Measurements from ENCODE around the gene YAP1.

Gene YAP1

DNA sequence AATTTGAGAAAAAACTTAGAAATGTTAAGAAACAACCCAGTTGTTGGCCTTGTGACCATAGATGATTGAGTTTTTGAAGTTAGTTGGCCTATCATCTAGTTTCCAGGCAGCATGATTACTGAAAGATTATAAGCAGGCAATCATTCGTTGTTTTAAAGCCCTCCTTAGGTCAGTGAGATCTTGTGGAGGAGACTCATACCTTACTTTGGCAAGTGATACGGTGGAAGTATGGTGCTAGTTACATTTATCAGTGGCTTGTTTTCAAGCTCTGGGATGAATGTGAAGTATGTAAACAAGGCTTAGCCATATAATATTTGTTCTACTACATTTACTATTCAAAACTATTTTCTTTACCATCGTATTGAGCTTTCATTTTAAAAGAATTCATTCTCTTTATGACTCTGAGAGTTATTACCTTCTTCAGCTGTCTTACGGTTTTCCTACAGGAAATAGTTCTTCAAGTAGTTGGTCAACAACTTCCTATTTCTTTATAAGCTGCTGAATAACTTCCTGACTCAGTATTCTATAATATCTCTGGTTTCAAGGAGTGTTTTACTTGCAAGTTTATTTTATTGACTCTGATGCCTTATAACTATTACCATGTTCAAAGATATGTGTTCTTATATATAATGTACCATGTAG lies 7.3 kb downstream of the YAP1 start:
- DNase-seq = no peak

DNA sequence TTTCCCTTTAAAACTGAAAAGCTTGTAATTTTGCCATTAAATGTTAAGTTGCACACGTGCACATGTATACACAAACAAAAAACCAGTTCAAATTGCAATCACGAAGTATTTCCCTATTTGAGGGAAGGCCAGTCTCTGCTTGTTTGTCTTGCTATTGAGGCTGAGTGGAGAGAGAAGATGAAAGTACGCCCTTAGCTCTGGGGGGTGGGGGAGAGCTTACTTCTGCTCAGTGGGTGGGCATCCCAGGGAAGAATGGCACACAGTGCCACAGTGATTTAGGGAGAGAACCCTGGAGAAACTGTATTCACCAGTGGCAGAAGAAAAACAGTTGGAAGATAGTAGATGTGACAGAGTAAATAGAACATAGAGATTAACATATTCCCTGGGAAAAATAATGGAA lies 8.7 kb downstream of the YAP1 start:
- DNase-seq = no peak

DNA sequence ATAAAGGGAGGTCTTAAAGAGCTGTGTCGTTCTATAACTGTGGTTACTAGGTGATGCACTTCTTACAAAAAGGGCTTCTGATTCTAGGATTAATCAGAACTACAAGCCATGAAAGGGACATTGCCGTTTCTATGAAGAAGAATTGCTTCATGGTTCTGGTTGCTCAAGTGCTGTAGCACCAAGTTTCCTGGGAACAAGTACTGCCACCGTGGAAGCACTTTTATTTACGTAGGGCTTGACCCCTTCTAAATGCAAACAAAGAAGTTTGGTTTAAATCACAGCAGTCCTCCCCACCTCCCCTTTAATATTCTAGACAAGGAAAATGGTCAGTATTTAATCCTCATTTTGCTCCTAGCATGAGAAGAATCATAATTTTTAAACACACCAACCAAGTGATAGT lies 9.8 kb downstream of the YAP1 start:
- DNase-seq = no peak

DNA sequence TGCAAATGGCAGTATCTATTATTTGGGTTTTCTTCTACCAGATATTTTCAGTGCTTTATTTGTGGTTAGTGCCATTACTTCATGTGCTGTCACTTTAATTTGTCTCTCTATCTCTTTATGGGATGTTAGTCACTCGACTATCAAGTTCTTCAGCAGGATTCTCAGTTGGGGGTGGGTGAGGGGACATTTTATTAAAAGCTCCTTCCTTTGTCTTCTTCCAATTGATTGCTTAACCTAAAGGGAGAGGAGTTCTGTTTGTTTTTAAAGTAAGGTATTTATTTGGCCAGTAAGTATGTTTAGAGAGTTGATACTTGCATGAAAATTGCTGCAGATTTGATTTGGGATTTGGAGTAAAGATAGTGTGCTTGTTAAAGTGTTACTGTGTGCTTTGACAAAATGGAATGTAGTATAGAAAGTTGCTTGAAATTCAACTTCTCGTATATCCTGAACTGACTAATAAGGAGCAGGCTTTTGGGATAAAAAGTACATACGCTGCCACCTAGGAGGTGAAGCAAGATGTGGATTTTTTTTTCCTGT lies 10.3 kb downstream of the YAP1 start:
- no peak for DNase-seq

DNA sequence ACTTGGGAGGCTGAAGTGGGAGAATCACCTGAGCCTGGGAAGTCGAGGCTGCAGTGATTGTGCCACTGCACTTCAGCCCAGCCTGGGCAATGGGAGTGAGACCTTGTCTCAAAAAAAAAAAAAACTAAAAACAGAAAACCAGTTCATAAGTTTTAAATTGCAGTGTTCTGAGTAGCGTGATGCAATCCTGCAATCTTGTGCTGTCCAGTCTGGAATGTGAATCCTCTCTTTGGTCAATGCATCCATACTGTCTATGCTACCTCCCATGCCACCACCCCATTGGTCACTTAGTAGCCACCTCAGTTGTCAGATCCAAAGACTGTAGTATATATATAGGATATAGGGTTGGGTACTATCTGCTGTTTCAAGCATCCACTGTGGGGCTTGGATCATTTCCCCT lies 11.1 kb downstream of the YAP1 start:
- no peak for DNase-seq

DNA sequence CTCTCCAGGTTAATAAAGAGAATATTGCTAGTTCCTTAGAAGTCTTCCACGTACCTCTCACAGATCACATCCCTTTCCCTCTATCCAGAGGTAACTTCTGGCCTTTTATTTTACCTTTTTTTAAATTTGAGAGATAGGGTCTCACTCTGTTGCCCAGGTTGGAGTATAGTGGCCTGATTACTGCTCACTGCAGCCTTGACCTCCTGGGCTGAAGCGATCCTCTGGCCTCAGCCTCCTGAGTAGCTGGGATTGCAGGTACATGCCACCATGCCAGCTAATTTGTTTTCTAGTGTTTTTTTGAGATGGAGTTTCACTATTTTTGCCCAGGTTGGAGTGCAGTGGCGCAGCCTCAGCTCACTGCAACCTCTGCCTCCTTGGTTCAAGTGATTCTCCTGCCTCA lies 24.4 kb downstream of the YAP1 start:
- no peak for DNase-seq

DNA sequence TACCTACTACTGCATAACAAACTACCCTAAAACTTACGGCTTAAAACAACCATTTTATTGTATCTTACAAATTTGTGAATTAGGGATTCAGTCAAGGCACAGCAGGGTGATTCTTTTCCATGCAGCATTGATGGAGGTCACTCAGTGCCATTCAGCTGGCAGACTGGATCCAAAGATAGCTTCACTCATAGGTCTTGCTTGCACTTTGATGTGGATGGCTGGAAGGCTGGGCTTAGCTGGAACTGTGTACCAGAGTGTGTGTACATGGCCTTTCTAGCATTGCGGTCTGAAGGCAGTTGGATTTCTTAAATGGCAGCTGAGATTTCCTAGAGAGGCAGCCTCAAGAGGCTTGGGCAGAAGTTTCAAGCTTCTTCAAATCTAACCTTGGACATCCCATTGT lies 25.0 kb downstream of the YAP1 start:
- no peak for DNase-seq

DNA sequence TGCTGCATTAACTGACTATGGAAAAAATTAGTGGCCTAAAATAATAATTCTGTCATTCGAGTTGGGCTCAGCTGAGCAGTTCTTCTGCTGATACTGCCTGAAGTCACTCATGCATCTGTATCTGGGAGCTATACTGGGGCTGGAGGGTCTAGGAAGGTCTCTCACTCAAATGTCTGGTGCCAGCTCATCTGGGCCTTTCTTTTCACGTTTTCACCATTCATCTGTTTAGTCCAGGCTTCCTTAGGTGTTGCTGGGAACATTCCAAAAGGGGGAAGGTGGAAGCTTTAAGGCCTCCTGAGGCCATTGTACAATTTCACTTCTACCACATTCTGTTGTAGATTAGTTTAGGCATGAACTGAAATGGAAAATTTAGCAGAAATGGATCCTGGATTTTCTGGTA lies 28.0 kb downstream of the YAP1 start:
- DNase-seq = no peak

DNA sequence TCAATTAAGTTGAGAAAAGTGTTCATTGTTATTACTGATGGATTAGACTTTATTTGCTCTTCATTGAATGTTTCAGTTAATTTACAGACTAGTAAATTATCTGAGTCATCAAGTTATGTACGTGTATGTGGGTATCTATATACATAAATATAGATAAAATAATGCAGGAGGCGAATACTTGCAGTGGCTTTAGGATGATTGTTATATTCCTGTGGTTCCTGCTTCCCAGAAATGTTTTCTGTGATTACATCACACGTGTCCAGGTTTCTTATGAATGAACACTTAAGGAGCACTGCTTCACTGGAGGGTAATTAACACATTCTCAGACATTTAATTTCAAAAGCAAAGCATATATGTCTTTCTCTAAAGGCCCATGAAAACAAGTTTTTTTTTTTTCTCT lies 28.4 kb downstream of the YAP1 start:
- no peak for DNase-seq

DNA sequence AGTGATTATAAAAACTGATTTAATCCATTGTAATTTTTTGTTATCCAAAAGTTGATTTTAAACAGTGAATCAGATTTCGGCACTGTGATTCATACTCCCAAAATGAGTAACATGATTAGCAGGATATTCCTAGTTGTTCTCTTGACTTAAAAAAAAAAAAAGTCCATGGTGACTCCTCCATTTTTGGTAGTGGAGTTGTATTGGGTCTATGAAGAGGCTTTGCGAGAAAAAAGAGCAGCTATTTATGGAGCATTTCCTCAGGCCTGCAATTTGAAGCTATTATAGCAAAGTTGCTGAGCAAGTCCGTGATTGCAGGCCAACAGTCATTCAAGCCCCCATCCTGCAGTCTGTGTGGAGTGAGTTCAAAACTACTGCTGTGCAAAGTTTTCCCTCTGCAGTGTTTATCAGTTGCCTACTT lies 28.8 kb downstream of the YAP1 start:
- no peak for DNase-seq

DNA sequence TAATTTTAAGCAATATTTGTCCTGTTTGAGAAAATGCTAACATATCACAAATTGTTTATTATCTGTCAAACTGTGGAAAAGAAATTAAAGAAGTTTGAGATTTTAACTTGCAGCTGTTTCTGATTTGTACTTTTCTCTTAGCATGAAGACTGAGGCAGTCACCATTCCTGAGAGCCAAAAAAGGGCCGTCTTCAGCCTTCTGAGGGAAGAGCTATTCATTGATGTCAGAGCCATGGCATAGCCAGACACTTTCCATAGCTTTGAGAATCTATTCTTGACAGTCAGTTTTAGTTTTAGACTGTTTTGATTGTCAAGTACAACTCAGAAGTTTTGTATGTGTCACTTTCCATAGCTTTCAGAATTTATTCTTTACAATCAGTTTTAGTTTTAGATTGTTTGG lies 32.1 kb downstream of the YAP1 start:
- no peak for DNase-seq

DNA sequence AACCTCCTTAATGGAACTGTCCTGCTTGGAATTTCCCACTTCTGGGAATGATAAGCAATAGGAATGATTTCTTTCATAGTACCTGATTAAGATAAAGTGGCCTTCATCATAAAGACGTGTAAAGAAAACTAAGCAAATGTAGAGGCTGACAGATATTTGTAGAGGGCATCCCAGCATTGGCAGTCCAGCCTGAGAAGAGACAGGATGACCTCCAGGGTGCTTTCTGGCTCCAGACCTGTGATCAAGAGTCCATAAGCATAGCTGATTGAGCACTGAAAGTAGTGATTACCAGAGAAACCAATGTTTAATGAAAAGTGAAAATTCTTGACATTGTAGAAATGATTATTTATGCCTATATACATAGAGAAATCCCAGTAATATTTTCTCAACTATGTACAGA lies 33.6 kb downstream of the YAP1 start:
- no peak for DNase-seq

DNA sequence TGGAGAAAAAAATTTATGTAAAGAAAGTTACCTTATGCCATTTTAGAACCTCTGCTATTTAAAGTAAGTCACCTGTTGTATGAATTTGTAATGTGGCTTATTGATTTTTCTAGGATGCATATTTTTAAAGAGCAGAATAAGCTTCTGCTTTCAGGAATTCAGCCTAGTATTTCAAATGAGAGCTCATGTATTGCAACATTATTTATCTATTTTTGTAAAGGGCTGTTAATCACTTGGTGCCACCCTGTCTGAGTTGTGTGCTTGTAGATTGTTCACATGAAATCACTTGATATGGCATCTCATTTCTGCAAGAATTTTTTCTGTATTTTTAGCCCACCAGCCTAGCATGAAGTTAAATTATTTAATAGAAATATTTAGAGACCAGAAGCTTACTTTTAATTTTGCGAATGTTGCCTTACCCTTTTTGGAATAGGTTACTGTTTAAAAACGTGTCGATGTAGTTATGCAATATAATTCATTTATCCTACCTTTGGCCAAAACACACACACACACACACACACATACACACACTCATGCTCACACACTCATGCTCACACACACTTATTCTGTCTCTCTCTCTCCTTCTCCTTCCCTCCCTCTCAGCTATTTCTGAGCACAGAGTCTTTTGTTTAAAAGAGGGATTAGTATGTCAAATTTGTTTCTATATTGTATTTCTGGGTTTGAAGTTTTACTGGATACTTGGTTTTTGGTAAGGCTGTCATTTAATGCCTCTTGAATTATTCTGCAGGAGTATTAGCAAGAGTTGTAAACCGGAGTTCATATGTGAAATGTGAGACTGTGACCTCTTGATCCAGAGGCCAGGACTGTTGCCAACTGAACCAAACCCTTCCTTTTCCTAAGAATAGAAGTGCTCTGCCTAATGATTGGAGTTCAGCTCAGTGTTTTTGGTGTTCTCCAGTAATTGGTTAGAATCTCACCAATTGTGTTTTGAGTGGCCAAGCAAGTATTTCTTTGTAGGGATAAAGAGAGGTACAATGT lies 34.4 kb downstream of the YAP1 start:
- no peak for DNase-seq

DNA sequence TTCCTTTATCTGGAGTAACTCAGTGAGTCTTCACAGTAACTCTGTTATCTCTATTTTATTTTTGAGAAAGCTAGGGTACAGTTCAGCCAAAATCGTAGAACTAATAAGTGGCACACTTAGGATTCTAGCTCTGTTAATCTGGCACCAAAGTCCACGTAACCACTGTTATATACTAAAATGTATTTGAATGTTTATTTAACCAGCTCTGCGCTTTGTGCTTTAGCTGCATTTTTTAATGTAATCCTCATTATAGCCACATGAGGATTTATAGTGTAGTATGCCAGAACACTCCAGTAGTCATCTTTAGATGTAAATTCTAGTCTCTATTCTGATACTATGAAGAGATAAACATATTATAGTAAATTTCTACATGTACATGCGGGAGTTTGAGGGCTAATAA lies 36.8 kb downstream of the YAP1 start:
- DNase-seq = no peak

DNA sequence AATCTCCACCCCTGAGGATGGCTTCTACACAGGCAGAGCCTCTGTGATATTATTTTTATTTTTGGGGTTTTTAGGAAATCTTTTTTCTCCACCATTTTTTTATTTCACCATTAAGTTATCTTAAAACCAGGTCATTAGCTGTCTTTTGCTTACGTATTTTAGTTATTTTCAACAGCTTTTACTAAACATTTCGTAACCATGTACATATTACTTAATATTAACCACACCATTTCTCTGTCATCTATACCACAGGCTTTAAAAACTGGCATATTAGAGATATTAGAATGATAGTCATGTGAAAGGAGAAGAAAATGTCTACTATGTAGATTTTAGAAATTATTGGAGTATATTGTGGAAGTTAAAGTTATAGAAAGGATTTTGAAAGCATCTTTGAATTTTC lies 37.4 kb downstream of the YAP1 start:
- DNase-seq = no peak

DNA sequence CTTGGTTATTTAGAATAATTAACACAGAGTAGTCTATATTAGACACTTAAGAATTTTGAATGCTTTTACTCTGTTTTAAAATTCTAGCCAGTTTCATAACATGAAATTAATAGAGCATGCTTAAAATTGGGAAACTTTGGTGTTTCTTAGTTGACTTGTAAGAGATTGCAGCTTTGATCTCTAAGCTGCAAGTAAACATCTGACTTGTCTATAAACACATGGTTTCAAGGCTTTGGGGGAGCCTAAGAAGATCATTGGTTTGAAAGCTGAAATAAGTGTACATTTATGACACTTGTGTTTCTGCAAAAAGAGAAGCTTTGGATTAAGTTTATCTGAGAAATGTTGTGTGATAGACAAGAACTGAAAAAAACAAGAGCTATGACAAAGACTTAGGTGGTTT lies 37.8 kb downstream of the YAP1 start:
- DNase-seq = no peak

DNA sequence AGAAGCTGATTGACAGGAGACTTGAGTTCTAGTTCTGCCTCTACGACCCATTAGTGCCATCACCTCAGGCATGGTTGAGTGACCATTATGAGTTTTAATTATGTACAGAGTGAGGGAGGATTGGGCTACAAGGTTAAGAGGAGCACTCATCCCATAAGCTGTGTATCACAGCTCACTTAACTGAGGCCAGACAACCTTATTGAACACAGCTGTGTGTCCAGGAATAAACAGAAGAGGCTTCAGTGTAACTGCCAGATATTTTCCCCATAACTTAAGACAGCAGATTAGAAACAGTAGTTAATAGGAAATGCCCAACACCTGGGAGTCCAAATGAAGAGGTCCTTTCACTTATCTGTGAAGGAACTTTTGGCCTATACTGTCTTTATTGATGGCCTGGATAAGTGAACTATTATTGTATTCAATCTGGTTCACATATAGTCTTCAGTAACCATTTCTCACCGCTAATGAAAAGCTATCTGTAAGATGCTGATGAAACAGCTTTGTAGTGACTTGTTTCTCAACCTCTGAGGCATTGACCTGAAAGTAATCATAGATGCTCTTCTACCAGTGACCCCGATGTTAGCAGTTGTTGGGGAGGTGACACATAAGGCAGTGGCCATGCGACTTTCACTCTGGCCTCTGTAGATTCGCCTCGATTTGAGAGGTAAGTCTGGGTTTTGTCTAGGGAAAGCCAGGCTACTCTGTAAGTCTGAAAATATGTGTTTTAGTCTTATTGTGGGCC lies 41.7 kb downstream of the YAP1 start:
- DNase-seq = no peak

DNA sequence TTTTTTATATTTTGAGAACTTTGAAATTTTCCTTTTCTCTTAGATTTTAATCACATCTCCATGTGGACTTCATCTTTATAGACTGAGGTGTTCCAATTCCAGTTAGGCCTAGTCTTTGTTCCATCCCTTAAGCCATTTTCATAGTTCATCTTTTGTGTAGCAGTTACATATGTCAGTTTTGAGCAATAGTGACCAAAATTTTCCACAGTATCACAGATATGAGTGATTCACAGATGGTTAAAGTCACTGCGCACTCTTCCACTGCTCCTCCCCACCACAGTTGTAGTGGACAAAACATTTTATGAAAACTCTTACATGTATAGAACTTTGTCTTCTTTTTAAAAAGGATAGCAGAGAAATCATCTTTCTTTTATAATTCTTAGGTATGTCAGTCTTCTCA lies 42.8 kb downstream of the YAP1 start:
- DNase-seq = no peak

DNA sequence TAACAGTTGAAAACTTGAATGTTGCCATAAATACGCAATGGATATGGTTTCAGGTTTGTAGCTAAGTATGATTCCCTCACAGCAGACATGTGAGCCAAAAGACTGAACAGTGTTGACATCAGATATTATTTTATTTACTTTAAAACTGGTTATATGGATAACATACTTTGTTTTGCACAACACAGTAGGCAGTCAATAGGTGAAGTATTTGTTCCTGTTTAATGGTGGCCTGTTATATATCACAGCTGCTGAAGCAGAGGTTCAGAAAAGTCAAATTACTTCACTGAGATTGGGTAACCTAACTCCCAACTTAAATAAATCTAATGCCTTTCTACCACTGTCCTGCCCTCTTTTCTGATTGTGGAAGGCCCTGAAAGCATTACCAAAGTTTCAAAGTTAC lies 44.6 kb downstream of the YAP1 start:
- DNase-seq = no peak

DNA sequence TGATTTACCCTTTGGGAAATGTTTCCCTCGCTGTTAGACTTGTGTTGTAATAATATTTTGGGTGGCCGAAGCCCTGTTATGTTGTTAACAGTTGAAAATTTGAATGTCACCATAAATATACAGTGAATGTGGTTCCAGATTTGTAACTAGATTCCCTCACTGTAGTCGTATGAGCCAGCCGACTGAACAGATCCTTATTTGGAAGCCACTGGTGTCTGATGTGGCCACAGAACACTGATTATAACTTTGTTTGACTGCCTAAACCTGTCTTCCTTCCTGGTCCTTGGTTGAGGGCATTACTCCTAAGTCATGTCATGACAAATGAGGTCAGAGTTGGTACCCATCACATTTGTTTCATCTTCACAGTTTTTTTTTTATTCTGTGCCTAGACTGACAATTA lies 45.4 kb downstream of the YAP1 start:
- no peak for DNase-seq

DNA sequence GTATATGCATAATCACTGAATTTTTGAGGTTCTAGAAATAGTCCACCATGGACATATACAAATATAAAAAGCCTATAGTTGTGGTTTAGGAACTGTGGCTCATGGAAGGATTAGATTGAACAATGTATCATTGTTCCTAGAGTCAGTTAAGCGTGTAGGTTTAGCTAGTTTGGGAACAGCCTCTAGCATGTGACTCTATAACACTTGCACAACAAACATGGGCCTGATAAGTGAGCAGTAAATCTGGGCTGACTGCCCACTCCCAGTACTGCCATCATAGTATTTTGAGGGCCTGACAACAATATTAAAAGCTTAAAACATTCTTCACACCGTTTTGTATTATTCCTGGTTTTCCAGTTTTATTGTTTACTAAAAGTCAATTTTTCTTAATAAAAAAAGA lies 47.0 kb downstream of the YAP1 start:
- no peak for DNase-seq

DNA sequence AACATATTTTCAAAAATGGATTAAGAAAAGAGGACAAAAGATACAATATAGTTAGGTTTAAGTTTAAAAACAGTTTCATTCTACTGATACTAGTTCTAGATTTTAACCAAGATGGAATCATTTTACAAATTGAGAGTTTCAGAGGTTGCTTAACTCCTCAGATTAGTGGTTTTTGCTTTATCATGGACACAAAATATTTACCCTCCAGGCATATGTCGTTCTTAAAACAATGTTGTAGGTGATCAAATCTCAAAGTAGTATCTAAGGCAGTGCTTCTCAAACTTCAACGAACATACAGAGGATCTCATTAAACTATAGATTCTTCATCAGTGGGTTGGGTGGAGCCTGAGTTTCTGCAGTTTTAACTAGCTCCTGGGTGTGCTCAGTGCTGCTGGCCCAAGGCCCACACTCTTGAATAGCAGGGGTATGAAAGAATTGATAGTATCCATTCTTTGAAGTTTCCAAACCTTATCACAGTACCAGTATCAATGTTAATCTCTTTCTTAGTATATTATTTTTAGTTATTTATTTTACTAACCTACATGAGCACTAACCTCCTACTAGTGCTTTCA lies 48.0 kb downstream of the YAP1 start:
- no peak for DNase-seq

DNA sequence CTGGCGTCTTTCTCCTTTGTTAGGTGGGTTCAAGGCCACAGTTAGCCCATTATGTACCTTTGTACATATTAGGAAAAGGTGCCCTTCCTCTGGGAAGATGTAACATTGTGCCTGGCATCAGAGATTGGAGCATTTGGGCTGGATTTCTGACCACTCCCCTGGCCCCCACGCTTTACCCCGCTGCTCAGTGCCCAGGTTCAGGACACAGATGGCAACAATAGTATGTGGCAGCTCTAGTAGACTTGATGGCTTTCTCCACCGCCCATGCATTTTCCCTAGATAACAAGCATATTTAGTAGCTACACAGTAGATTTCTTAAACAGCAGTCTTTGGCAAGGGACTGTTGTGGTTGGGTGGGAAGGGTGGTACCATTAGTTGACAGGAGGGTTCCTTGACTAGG lies 53.1 kb downstream of the YAP1 start:
- DNase-seq = no peak

Measured in NCI-H1417 treated with DMSO at 0.1 percent for 48 hours (cell line).